Gastroesophageal sphincter (tissue), 3 donors: ENCODE measurements around the gene PCK2.

Experiments
- EP300 ChIP-seq: sonication (generic); formaldehyde crosslinking; IDR thresholded peaks from one replicate; pipeline ENCODE4 v1.6.1; 2017; ENCODE audit warnings: antibody characterized with exemption, mild to moderate bottlenecking
- POLR2A ChIP-seq, 2 donors: fragments of 450-650 bp; IDR thresholded peaks; one replicate each; pipeline ENCODE4 v1.6.1; 2017; ENCODE audit warnings: antibody characterized with exemption in 2 of 2, mild to moderate bottlenecking in 2 of 2, moderate library complexity in 1 of 2
- POLR2AphosphoS5 ChIP-seq: sonication (generic); formaldehyde crosslinking; IDR thresholded peaks from one replicate; pipeline ENCODE4 v1.6.1; 2017; ENCODE audit warnings: antibody characterized with exemption
- TF ChIP-seq, protein P1 (sequence below), 4 experiments: fragments of 200-600 bp in 2 of 4; fragments of 450-650 bp in 2 of 4; sonication (generic) in 1 of 4; IDR thresholded peaks; one replicate each; pipeline ENCODE4 v1.5.1; 2017 to 2019; ENCODE audit warnings: antibody characterized with exemption in 4 of 4, mild to moderate bottlenecking in 2 of 4, moderate library complexity in 2 of 4

DNA sequence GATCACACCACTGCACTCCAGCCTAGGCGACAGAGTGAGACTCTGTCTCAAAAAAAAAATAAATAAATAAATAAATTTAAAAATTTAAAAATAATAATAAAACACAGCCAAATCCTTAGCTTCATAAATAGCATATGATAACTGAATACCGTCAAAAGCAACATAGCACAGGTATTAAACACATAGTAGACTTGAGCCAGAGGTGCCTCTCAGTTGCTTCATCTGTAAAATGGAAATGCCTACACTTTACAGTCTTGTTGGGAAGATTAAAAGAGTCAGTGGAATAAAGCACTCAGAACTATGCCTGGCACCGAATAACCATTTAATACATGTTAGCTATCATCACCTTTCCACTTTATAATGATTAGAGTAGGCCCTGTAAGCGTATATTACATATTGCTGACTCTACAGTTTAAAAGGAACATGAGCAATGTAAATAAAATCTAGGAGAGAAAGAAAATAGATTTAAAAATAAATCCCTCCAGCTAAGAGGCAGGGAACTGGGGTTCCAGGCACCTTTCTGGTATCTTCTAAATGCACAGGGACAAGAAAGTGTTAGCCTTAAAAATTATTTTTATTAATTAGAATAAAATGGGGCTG, 12.7 kb downstream of the PCK2 start:
- TF ChIP-seq, protein P1, sequence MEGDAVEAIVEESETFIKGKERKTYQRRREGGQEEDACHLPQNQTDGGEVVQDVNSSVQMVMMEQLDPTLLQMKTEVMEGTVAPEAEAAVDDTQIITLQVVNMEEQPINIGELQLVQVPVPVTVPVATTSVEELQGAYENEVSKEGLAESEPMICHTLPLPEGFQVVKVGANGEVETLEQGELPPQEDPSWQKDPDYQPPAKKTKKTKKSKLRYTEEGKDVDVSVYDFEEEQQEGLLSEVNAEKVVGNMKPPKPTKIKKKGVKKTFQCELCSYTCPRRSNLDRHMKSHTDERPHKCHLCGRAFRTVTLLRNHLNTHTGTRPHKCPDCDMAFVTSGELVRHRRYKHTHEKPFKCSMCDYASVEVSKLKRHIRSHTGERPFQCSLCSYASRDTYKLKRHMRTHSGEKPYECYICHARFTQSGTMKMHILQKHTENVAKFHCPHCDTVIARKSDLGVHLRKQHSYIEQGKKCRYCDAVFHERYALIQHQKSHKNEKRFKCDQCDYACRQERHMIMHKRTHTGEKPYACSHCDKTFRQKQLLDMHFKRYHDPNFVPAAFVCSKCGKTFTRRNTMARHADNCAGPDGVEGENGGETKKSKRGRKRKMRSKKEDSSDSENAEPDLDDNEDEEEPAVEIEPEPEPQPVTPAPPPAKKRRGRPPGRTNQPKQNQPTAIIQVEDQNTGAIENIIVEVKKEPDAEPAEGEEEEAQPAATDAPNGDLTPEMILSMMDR (IDR thresholded peaks at IDR 0.05), result no peak
- TF ChIP-seq POLR2A (IDR thresholded peaks at IDR 0.05) (no peak), POLR2AphosphoS5 (no peak), EP300 (no peak)
